ENCODE measurements around the gene HMGN4. TPM values are rescaled to one million over a fixed set of nuclear protein-coding genes. Genes with fewer than 3 reads are reported as not detected.
"Not testable (repeated sequence)": the region's sequence is repeated elsewhere in the genome, so short reads cannot be mapped to it uniquely, and the experiment has no call there.

HMGN4 gene
- total RNA-seq, 1 experiment from 2014 or later, result 29.6 TPM

GRCh38 chr6:26545627-26546026 is 7.5 kb downstream of the HMGN4 start:
- DNase-seq, result no peak
- TF ChIP-seq CTCF (IDR thresholded peaks at IDR 0.05; ENCODE audit: insufficient read depth in 1 of 2, low read depth in 1 of 2, low read length in 1 of 2, severe bottlenecking in 1 of 2, unreplicated experiment in 1 of 2), result no peak
- Histone ChIP-seq H3K27me3 (replicated peaks; ENCODE audit: control insufficient read depth, insufficient read depth, low read length) (no peaks in the 10 kb centered on the region), H3K4me3 (ENCODE audit: low read depth, low read length) (no peak overlapping the region), H3K9me3 (no peaks in the 10 kb centered on the region), H3K36me3 (ENCODE audit: control insufficient read depth, insufficient read depth, low read length) (no peaks in the 10 kb centered on the region; the same call in 1 of the 2 replicates), H3K4me1 (peaks cover 5% of the 10 kb centered on the region; the same call in 1 of the 2 replicates)
- no peaks in the 10 kb centered on the region for H3K4me1 Mint-ChIP-seq (ENCODE audit: low read depth, unreplicated experiment)
- H3K9me3 Mint-ChIP-seq (ENCODE audit: unreplicated experiment), result no peaks in the 10 kb centered on the region
- no TSS peak for BruUV-seq (replicated peaks)
- H3K4me3 Mint-ChIP-seq (ENCODE audit: unreplicated experiment), result no peak overlapping the region
- POLR2A ChIA-PET, result no interaction called here
- H3K36me3 Mint-ChIP-seq (ENCODE audit: insufficient read depth, unreplicated experiment), result peaks cover 19% of the 10 kb centered on the region
- CTCF ChIA-PET, result interaction anchor here (1.3 kb wide), 1 partner anchor 50 kb away, joined by 3 read pairs; no protein-coding TSS in a partner anchor
- no peak overlapping the region for H3K27ac Mint-ChIP-seq (ENCODE audit: unreplicated experiment)
- intact Hi-C loops (cut with micrococcal nuclease; ENCODE audit: unreplicated experiment), result no loop called here
- H3K27me3 Mint-ChIP-seq (ENCODE audit: insufficient read depth, unreplicated experiment), result no peaks in the 10 kb centered on the region

GRCh38 chr6:26547363-26547762 is 9.2 kb downstream of the HMGN4 start:
- H3K4me1 ChIP-seq; BruUV-seq (replicated peaks); H3K9me3 ChIP-seq; intact Hi-C loops (cut with micrococcal nuclease; ENCODE audit: unreplicated experiment); H3K27me3 ChIP-seq (replicated peaks; ENCODE audit: control insufficient read depth, insufficient read depth, low read length); DNase-seq; POLR2A ChIA-PET; H3K4me3 Mint-ChIP-seq (ENCODE audit: unreplicated experiment); H3K27me3 Mint-ChIP-seq (ENCODE audit: insufficient read depth, unreplicated experiment); H3K9me3 Mint-ChIP-seq (ENCODE audit: unreplicated experiment); CTCF ChIA-PET; H3K27ac Mint-ChIP-seq (ENCODE audit: unreplicated experiment); H3K4me3 ChIP-seq (ENCODE audit: low read depth, low read length); H3K36me3 ChIP-seq (ENCODE audit: control insufficient read depth, insufficient read depth, low read length); H3K4me1 Mint-ChIP-seq (ENCODE audit: low read depth, unreplicated experiment): not testable (repeated sequence)
- peaks cover 19% of the 10 kb centered on the region for H3K36me3 Mint-ChIP-seq (ENCODE audit: insufficient read depth, unreplicated experiment)

- intact Hi-C loops (cut with micrococcal nuclease; ENCODE audit: unreplicated experiment), result no loop called here
Observed at GRCh38 chr6:26550250-26550993, 12.3 kb downstream of the HMGN4 start.

More at GRCh38 chr6:26550250-26550993, 12.3 kb downstream of the HMGN4 start:
- peak overlapping the region; percentile 39 for H3K4me3 ChIP-seq (ENCODE audit: low read depth, low read length)
- H3K36me3 ChIP-seq (ENCODE audit: control insufficient read depth, insufficient read depth, low read length), result no peaks in the 10 kb centered on the region
- peaks cover 11% of the 10 kb centered on the region for H3K36me3 Mint-ChIP-seq (ENCODE audit: insufficient read depth, unreplicated experiment)
- no peaks in the 10 kb centered on the region for H3K9me3 Mint-ChIP-seq (ENCODE audit: unreplicated experiment)
- no peaks in the 10 kb centered on the region for H3K4me1 Mint-ChIP-seq (ENCODE audit: low read depth, unreplicated experiment)
- H3K27me3 Mint-ChIP-seq (ENCODE audit: insufficient read depth, unreplicated experiment), result no peaks in the 10 kb centered on the region
- H3K4me1 ChIP-seq, result peaks cover 5% of the 10 kb centered on the region; the same call in 1 of the 2 replicates
- no peaks in the 10 kb centered on the region for H3K9me3 ChIP-seq
- no TSS peak for BruUV-seq (replicated peaks)
- H3K27ac Mint-ChIP-seq (ENCODE audit: unreplicated experiment), result peak overlapping the region; percentile 81
- TF ChIP-seq CTCF (IDR thresholded peaks at IDR 0.05; ENCODE audit: insufficient read depth in 1 of 2, low read depth in 1 of 2, low read length in 1 of 2, severe bottlenecking in 1 of 2, unreplicated experiment in 1 of 2), result peak in 1 of 2 experiments; percentile 28
- no peaks in the 10 kb centered on the region for H3K27me3 ChIP-seq (replicated peaks; ENCODE audit: control insufficient read depth, insufficient read depth, low read length)
- H3K4me3 Mint-ChIP-seq (ENCODE audit: unreplicated experiment), result peak overlapping the region; percentile 86
- CTCF ChIA-PET, result interaction anchor here (1.1 kb wide), 1 partner anchor 17 kb away, joined by 3 read pairs; no protein-coding TSS in a partner anchor
- DNase-seq, result peak; percentile 83 to 85
- POLR2A ChIA-PET, result interaction anchor here (0.6 kb wide), 1 partner anchor 76 kb away, joined by 3 read pairs; no protein-coding TSS in a partner anchor
